IPS-NIHi7 (cell line): ENCODE data around the gene TMF1.

Experiments used
- DNase-seq: peaks from one replicate; pipeline ENCODE4 v3.0.0; 2012; ENCODE audit warnings: mixed read lengths; ENCODE audit errors: extremely low spot score

Gene TMF1

GRCh38 chr3:69051756-69052471 lies at the start of gene TMF1:
Gene TMF1, minus strand, starts transcription at chr3:69052333. Its CDS starts 247 bp downstream, at chr3:69052086.
- DNase-seq: peak; percentile 96

GRCh38 chr3:69099576-69099975 lies 47.4 kb upstream of the TMF1 start:
- DNase-seq: no peak

- DNase-seq: no peak
Observed at GRCh38 chr3:69097407-69098086, 45.4 kb upstream of the TMF1 start.

GRCh38 chr3:69096299-69096698 lies 44.2 kb upstream of the TMF1 start:
- no peak for DNase-seq

- DNase-seq: no peak
Observed at GRCh38 chr3:69095636-69096035, 43.5 kb upstream of the TMF1 start.

- DNase-seq: no peak
Observed at GRCh38 chr3:69094467-69095205, 42.5 kb upstream of the TMF1 start.

- no peak for DNase-seq
Observed at GRCh38 chr3:69092030-69092516, 39.9 kb upstream of the TMF1 start.

GRCh38 chr3:69091389-69092029 lies 39.4 kb upstream of the TMF1 start:
- DNase-seq: no peak

GRCh38 chr3:69090021-69090420 lies 37.9 kb upstream of the TMF1 start:
- DNase-seq: no peak

- DNase-seq: no peak
Observed at GRCh38 chr3:69088063-69088462, 35.9 kb upstream of the TMF1 start.

- no peak for DNase-seq
Observed at GRCh38 chr3:69087030-69087791, 35.1 kb upstream of the TMF1 start.

- no peak for DNase-seq
Observed at GRCh38 chr3:69085833-69086722, 33.9 kb upstream of the TMF1 start.

GRCh38 chr3:69085168-69085832 lies 33.2 kb upstream of the TMF1 start:
- DNase-seq: no peak

GRCh38 chr3:69084326-69085167 lies 32.4 kb upstream of the TMF1 start, which contains the start of gene ARL6IP5:
Gene ARL6IP5, plus strand, starts transcription at chr3:69084937. Its CDS starts 111 bp downstream, at chr3:69085048.
- DNase-seq: peak; percentile 83

- no peak for DNase-seq
Observed at GRCh38 chr3:69082805-69083204, 30.7 kb upstream of the TMF1 start.

- DNase-seq: no peak
Observed at GRCh38 chr3:69082361-69082760, 30.2 kb upstream of the TMF1 start.

GRCh38 chr3:69081583-69082262 lies 29.6 kb upstream of the TMF1 start:
- no peak for DNase-seq
